Middle frontal gyrus (tissue), 1 donor: ENCODE results near the gene DIO1.
"Not testable (repeated sequence)": the region's sequence is repeated elsewhere in the genome, so short reads cannot be mapped to it uniquely, and the experiment has no call there.

ENCODE experiments used
- DNase-seq: peaks from one replicate; pipeline ENCODE4 v3.0.0-alpha.2; 2015; ENCODE audit warnings: low spot score; ENCODE audit errors: extremely low spot score

DIO1 gene

DNA sequence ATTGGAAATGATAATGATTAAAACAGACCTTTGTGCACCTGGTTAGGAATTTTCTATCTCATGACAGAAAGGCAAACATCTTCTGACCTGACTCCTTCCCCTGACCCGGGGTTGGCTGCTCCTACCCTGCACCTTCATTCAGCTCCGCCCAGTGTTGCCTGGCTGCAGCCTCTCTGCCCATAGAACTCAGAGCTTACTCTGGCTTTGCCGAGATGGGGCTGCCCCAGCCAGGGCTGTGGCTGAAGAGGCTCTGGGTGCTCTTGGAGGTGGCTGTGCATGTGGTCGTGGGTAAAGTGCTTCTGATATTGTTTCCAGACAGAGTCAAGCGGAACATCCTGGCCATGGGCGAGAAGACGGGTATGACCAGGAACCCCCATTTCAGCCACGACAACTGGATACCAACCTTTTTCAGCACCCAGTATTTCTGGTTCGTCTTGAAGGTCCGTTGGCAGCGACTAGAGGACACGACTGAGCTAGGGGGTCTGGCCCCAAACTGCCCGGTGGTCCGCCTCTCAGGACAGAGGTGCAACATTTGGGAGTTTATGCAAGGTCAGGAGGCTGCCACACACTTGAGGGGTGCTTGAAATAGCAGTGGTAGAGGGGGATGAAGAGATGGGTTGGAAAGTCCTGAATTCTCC, at the start of gene DIO1:
TSS of gene DIO1 (plus strand) at position 189 of the 638 bp plus-strand sequence. CDS start at position 213, 24 bp downstream.
- no peak for DNase-seq

GRCh38 chr1:53847980-53848379, 46.0 kb upstream of the DIO1 start:
- DNase-seq: no peak

DNA sequence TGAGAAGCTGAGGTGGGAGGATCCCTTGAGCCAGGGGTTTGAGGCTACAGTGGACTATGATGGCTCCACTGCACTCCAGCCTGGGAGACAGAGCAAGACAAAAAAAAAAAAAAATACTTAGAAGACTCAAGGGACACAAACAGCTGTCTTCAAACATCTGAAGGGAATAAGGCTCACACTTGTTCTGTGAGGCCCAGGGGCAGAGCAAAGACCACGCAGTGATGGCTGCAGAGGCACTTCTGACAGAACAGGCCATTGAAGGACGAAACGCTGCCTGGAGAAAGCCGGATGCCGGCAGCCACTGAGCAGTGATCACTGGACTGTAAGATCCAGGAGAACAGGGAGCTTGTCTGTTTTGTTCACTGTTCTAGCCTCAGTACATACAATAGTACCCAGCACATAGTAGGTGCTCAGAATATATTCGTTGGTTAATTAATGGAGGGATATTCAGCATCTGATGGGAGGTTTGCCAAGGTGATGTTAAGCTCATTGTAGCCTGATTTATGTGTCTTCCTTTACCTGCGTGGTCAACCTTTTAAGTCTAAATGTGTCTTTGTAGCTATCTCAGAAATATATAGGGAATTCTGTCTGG, 43.8 kb upstream of the DIO1 start:
- DNase-seq: no peak

- DNase-seq: no peak
Measured at GRCh38 chr1:53851571-53852285, 42.3 kb upstream of the DIO1 start.

GRCh38 chr1:53860967-53861411, 33.0 kb upstream of the DIO1 start:
- DNase-seq: no peak

- DNase-seq: no peak
Measured at GRCh38 chr1:53862507-53862906, 31.5 kb upstream of the DIO1 start.

DNA sequence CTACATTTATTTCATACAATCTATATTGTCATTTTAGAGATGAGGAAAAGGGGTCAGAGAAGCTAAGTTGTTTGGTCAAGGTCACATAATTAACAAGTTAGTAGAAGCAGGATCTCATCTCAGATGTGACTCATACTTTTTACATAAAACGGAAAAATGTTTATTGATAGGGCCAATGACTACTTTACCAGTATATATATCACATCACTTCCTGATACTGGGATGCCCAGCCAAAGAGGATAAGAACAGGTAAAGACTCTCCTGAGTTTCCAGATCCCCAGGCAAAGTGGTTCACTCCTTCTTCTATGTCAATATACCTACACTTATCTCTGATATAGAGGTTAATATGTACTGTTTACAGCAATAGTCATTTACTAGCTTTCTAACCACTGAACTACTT, 25.4 kb upstream of the DIO1 start:
- DNase-seq: no peak

- no peak for DNase-seq
Measured at GRCh38 chr1:53869454-53870117, 24.4 kb upstream of the DIO1 start.

DNA sequence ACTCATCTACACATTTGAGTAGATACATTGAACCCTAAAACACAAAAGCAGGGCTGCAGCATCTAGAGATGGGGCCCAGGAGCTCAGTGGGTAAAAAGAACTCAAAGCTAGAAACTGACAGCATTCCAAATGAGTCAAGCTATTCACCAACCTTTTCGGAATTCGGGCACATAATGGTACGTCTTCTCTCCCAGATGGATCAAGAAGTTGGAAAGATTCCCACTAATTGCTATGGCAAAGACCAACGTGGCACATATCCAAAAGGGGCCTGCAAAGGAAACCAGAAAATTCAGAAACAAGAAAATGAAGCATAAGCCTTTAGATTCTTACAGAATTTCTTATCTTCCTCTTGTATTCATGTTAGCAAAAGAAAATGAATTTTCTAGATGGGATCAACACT, 22.8 kb upstream of the DIO1 start:
- no peak for DNase-seq

- DNase-seq: no peak
Measured at GRCh38 chr1:53871773-53872484, 22.1 kb upstream of the DIO1 start.

GRCh38 chr1:53875150-53875549, 18.8 kb upstream of the DIO1 start:
- DNase-seq: not testable (repeated sequence)

DNA sequence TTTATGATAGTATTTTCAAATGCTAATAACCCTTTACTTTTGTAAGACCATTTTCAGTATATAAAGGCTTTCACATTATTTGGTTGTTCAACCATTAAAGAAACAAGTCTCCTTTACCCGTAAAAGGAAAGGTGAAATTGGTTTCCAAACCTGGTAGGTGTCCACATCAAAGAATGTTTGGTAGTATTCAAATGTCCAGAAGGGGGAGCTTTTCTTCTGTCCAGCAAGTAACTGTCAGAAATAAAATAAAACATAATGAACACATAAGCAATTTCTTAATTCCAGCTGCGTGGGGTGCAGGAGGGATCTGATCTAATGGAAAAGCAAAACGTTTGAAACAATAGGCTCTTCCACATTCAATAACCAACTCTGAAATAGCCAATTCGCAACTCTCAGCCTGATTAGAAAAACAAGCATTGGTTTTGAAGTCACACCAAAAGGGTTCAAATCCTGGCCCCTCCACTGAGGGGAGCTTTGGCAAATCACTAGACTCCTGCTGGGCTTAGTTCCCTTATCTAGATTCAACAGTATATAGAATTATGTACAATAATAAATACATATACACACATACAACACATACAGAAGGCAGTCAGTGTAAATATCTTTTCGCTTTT, 15.4 kb upstream of the DIO1 start:
- DNase-seq: no peak

DNA sequence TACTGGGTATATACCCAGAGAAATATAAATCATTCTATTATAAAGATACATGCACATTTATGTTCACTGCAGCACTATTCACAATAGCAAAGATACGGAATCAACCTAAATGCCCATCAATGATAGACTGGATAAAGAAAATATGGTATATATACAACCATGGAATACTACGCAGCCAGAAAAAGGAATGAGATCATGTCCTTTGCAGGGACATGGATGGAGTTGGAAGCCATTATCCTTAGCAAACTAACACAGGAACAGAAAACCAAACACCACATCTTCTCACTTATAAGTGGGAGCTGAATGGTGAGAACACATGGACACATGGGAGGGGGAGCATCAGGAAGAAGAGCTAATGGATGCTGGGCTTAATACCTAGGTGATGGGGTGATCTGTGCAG, 12.1 kb upstream of the DIO1 start:
- DNase-seq: not testable (repeated sequence)

DNA sequence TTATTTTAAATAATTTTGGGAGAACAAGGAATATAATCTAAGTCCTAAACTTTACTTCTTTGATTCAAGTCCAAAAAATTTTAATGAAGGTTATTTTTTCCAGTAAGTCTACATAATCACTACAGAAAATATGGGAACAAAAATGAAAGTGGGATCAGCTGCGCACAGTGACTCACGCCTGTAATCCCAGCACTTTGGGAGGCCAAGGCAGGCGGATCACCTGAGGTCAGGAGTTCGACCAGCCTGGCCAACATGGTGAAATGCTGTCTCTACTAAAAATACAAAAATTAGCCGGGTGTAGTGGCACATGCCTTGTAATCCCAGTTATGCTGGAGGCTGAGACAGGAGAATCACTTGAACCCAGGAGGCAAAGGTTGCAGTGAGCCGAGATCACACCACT, 10.4 kb upstream of the DIO1 start:
- not testable (repeated sequence) for DNase-seq

DNA sequence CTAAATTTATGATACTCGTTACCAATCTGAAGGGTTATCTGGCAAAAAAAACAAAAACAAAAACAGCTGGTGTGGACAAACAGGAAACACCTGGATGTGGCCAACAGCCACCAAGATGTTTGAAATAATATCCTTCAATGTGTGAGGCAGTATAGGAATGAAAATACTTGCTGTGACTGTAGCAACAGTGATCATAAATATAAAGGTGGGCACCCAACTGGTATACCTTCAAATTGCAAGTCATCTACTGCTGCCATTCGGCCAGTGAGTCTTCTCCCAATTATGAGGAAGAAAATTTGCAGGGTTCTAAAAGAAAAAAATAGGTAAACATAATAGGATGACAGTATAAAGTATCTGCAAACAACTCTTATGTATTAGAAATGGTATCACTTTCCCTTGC, 5.3 kb upstream of the DIO1 start:
- DNase-seq: no peak

GRCh38 chr1:53889304-53890298, 4.4 kb upstream of the DIO1 start, which contains the start of gene YIPF1:
YIPF1 (minus strand) TSS chr1:53889797; CDS start chr1:53888937, 860 bp downstream.
- peak; percentile 87 for DNase-seq

DNA sequence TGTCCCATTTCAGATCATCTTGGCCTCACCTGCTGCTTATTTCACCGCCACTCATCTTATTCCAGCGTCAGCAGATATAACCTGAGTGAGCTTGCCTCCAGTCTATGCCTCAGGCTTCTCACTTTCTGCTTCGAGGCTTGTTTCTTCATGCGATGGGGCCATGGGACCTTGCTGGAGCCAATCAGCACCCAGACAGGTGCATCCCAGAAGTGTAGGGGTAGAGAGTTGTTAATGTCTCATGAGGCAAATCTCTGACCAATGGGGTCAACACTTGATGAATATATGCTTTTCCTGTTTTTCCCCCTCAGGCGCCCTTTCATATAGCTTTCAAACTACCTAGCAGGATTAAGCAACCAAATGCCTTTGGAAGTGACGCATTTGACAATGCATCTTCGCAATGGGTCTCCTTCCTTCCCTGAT, 3.5 kb upstream of the DIO1 start:
- no peak for DNase-seq

DNA sequence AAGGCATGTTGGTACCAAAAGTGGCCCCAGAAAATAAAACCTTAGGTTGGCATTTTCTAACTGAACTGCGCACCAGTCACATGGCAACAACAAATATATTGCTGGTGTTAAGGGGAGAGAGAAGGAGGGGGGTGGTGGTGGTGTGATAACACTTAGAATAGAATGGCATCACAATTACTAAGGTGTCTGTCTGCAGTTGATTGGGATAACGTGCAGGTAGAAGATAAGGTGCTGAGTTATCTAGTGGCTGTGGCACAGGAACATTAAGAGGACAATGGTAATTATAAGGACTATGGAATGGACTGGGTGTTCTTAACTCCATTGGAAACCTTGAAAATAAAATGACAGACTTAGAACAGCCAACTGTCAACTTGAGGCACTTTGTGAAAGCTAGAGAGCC, 3.0 kb upstream of the DIO1 start:
- no peak for DNase-seq

- no peak for DNase-seq
Measured at GRCh38 chr1:53891678-53892077, 2.3 kb upstream of the DIO1 start.

DNA sequence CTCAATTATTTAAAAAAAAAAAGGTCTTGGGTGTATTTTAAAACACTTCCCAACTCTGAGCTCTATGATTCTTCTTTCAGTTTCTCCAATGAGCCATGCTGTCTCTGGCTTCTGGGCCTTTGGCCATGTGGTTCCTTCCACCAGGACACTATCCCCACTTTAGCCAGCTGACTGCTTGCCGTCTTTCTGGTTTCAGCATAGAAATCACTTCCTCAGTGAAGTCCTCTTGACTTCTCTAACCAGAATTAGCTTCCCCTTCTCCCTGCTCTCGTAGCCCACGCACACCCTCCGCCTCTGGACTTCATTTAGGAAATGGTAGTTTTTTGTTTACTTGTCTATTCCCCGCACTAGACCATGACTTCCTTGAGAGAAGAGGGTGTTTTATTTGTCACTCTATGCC, 1.1 kb upstream of the DIO1 start:
- no peak for DNase-seq
